Stimulated activated CD4-positive, alpha-beta T cell treated with anti-CD3 and anti-CD28 coated beads, Interleukin-12 subunit alpha, Interleukin-12 subunit beta, amount 100 ng/mL, for 4 hours (primary cell): ENCODE results near the gene TEX36.
"Not testable (repeated sequence)": the region's sequence is repeated elsewhere in the genome, so short reads cannot be mapped to it uniquely, and the experiment has no call there.

Source experiments
- DNase-seq: peaks from one replicate; pipeline ENCODE4 v3.0.0-alpha.2; 2020

Gene TEX36

GRCh38 chr10:125691160-125691981 is 8.4 kb upstream of the TEX36 start:
- DNase-seq: no peak

GRCh38 chr10:125689955-125690569 is 7.1 kb upstream of the TEX36 start:
- DNase-seq: no peak

- DNase-seq: no peak
These were observed 4.7 kb upstream of the TEX36 start for GRCh38 chr10:125687507-125688185.

GRCh38 chr10:125684581-125684980 is 1.6 kb upstream of the TEX36 start:
- no peak for DNase-seq

GRCh38 chr10:125683821-125684220 is 858 bp upstream of the TEX36 start:
- no peak for DNase-seq

GRCh38 chr10:125679436-125679835 is 3.5 kb downstream of the TEX36 start:
- no peak for DNase-seq

GRCh38 chr10:125672884-125673283 is 10.1 kb downstream of the TEX36 start:
- no peak for DNase-seq

- no peak for DNase-seq
These were observed 20.4 kb downstream of the TEX36 start for GRCh38 chr10:125662584-125662983.

GRCh38 chr10:125661941-125662515 is 20.9 kb downstream of the TEX36 start:
- no peak for DNase-seq

- no peak for DNase-seq
These were observed 21.5 kb downstream of the TEX36 start for GRCh38 chr10:125661431-125661940.

GRCh38 chr10:125659071-125659470 is 23.9 kb downstream of the TEX36 start:
- no peak for DNase-seq

GRCh38 chr10:125656523-125656922 is 26.4 kb downstream of the TEX36 start:
- DNase-seq: no peak

- DNase-seq: not testable (repeated sequence)
These were observed 29.9 kb downstream of the TEX36 start for GRCh38 chr10:125653113-125653512.

- no peak for DNase-seq
These were observed 36.7 kb downstream of the TEX36 start for GRCh38 chr10:125646311-125646710.

GRCh38 chr10:125641398-125641797 is 41.6 kb downstream of the TEX36 start:
- no peak for DNase-seq

- no peak for DNase-seq
These were observed 42.3 kb downstream of the TEX36 start for GRCh38 chr10:125640653-125641052.

- DNase-seq: no peak
These were observed 43.1 kb downstream of the TEX36 start for GRCh38 chr10:125639846-125640245.

- no peak for DNase-seq
These were observed 44.4 kb downstream of the TEX36 start for GRCh38 chr10:125638555-125638954.

GRCh38 chr10:125637496-125637895 is 45.5 kb downstream of the TEX36 start:
- DNase-seq: no peak

GRCh38 chr10:125634606-125635005 is 48.4 kb downstream of the TEX36 start:
- no peak for DNase-seq

- DNase-seq: no peak
These were observed 49.4 kb downstream of the TEX36 start for GRCh38 chr10:125633517-125633999.

GRCh38 chr10:125631806-125632205 is 51.2 kb downstream of the TEX36 start:
- DNase-seq: no peak

GRCh38 chr10:125629758-125630376 is 53.1 kb downstream of the TEX36 start:
- no peak for DNase-seq
